GM21528 (cell line): ENCODE data around the gene BAIAP3.

Source experiments
- ATAC-seq: cut with Tn5 transposase; IDR thresholded peaks from one replicate; pipeline ENCODE4 v1.9.1; 2021; ENCODE audit warnings: mild to moderate bottlenecking, moderate library complexity; ENCODE audit not compliant: unreplicated experiment, low FRiP score

The BAIAP3 gene

GRCh38 chr16:1381612-1382406, 48.4 kb downstream of the BAIAP3 start:
- no peak for ATAC-seq

DNA sequence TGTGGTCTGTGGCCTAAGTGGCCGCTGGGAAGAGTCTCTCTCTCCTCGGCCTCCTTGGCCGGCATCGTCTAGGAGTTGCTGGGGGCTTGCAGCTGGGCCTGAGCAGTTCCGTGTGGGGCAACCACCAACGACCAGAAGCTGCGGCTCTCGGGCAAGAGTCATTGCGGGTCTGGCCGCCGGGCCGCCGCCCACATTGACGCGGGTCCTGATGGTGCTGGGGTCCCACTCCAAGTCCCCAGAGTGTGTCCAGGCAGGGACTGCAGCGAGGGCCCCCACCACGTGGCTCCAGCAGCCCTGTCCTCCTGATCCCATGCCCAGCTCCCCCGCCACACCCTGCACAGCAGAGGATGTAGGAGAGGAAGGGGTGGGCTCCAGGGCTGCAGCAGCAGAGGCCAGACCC, 50.1 kb downstream of the BAIAP3 start:
- no peak for ATAC-seq

GRCh38 chr16:1385232-1385631, 51.8 kb downstream of the BAIAP3 start:
- ATAC-seq, result no peak

GRCh38 chr16:1387331-1387730, 53.9 kb downstream of the BAIAP3 start:
- no peak for ATAC-seq

DNA sequence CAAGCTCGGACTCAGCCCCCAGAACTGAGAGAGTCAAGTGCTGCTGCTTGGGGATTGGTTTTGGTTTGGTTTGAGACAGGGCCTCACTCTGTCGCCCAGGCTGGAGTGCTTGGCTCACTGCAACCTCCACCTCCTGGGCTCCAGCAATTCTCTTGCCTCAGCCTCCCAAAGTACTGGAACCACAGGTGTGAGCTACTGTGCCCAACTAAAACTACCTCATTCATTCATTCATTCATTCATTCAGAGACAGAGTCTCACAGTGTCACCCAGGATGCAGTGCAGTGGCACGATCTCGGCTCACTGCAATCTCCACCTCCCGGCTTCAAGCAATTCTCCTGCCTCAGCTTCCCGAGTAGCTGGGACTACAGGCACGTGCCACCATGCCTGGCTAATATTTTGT, 56.3 kb downstream of the BAIAP3 start:
- no peak for ATAC-seq

DNA sequence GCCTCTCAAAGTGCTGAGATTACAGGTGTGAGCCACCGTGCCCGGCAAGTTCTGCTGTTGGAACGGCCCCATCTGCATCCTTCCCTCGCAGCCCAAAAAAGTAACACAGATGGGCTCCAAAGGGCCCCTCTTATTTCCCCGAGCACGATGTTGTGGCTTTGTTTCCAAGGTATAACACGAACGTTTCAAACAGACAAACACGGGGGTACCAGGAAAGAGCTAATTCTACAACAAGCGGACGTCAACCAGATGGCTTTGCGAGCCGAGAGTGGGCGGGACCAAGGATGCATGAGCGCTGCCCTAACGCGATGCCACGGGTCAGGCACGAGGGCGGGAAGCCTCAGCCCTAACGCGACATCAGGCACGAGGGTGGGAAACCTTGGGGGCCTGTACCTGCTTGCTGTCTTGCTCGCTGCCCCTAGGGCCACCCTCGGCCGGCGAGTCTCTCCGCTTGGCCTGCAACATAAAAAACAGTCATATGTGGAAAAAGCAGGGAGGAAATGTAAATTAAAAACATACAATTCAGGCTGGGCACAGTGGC, 56.9 kb downstream of the BAIAP3 start:
- ATAC-seq, result no peak

GRCh38 chr16:1392826-1393225, 59.4 kb downstream of the BAIAP3 start:
- no peak for ATAC-seq

DNA sequence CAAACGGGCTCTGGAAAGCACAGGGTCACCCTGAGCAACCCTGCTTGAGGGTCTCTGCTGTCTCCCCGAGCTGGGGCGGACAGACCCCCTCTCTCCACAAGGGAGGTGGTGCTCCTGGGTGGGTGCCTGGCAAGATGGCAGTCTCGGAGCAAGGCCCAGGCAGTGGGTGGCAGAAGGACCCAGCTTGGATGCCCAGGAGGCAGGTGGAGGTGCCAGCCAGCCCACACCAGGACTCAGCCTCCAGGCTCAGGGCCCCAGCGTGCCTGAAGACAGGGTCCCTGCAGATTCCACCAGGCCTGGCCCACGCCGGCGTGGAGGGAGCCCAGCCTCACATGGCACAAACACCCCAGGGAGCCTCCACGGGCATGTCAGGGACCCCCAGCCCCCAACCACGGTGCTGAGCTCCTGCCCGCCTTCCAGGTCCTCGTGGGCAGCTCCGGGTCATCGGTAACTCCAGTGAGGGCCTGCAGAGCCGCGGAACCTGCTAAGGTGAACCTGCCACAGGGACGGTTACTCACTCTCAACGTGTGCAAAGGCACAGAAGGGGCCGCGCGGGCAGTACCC, 60.2 kb downstream of the BAIAP3 start:
- ATAC-seq, result no peak

DNA sequence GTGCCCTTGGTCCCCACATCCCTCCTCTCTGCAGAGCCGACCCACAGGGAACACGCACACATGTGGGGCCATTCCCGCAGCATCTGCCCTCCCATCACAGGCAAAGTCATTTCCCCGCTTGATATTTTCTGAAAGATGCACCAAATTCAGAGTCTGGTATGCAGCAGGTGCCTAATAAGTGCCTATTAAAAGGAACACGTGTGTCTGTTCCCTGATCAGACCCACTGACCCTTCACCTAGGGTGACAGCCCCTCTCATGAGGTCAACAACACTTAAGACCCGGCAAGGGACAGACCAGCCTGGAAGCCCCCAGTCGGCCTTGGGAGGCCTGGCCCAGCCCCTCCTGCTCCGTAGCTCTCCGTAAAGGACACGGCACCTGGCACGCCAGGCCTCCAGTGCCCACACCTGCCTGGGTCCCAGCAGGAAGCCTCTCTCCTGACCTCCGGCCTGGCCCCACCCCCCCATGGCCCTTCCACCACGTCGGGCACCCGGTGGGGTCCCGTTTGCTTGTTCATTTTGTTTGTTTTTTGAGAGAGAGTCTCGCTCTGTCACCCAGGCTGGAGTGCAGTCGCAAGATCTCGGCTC, 61.0 kb downstream of the BAIAP3 start:
- no peak for ATAC-seq

DNA sequence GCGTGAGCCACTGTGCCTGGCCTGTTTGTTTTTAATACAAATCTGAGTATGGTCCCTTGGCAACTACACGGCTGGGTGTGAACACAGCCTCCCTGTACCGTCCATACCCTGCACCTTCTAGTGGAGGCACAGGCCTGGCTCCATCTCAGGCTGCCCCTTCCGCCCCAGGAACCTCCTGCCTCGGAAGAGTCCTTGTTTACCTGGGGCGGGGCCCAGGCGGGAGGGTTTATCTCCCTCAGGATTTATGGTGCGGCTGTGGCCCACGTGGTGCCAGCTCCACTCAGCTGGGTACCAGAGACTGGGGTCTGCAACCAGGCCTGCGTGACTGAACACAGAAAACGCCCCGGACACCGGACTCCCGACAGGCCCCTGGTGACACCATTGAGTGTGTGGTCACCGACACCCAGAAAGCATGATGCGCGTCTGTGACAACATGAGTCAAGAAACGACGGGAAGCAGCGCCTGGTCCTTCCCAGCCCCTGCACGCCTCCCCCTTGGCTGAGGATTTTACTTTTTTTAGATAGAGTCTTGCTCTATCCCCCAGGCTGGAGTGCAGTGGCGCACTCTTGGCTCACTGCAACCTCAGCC, 62.1 kb downstream of the BAIAP3 start:
- no peak for ATAC-seq

DNA sequence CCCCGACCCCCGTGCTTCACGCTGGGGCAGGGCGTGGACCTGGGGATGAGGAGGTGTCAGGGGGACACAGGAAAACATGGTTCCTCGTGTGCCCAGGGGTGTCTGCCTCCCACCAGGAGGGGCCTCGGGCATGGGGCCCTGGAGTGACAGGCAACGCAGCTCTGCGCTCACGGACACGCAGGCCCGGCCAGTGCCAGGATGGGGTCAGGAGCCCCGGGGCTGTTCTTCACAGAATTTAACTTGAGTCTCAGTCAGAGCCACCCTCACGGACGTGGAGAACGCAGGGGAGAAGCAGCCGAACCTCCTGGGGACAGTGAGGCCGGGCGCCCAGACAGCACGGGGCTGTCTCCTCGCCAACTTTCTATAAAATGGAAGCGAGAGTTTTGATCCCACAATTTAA, 64.3 kb downstream of the BAIAP3 start:
- no peak for ATAC-seq

DNA sequence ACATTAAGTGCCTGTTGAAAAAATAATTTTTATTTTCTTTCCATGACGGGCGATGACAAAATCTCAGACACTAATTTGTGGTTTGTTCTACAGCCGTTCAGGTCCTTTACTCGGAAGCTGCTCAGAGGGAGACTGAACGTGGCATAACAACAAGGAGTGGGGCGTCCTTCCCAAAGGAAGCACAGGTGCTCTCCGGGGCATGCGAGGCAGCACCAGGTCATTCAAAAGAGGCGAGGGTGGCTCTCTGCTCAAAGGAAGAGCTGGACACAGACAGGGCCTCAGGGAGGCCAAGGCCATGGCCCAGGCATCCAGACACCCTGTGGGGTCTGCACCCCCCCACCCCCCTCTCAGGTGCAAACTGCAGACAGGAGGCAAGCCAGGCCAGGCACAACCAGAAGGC, 64.9 kb downstream of the BAIAP3 start:
- no peak for ATAC-seq
